Neural progenitor cell (in vitro differentiated cells): ENCODE measurements around the gene TVP23A. TPM values are rescaled to one million over a fixed set of nuclear protein-coding genes. Genes with fewer than 3 reads are reported as not detected.

Experiments used
- DNase-seq: peaks from one replicate; pipeline ENCODE4 v3.0.0-alpha.2; 2016; ENCODE audit warnings: low spot score
- H2AFZ ChIP-seq: fragments of 200-600 bp; sonication (generic); replicated peaks from 2 replicates; pipeline ENCODE4 v1.6.1; 2016; ENCODE audit warnings: antibody characterized with exemption
- H3F3A ChIP-seq: fragments of 200-600 bp; sonication (generic); 2 replicates; pipeline ENCODE4 v1.6.1; 2016; ENCODE audit warnings: antibody characterized with exemption, low read depth
- H3K27ac ChIP-seq: fragments of 200-600 bp; sonication (generic); 2 replicates; pipeline ENCODE4 v1.5.1; 2016; ENCODE audit warnings: mild to moderate bottlenecking
- H3K27me3 ChIP-seq: fragments of 200-600 bp; sonication (generic); 2 replicates; pipeline ENCODE4 v1.6.1; 2016; ENCODE audit warnings: mild to moderate bottlenecking, moderate library complexity
- H3K36me3 ChIP-seq: fragments of 200-600 bp; sonication (generic); 2 replicates; pipeline ENCODE4 v1.5.1; 2016
- H3K4me1 ChIP-seq: fragments of 200-600 bp; sonication (generic); 2 replicates; pipeline ENCODE4 v1.6.1; 2016; ENCODE audit warnings: mixed run types
- H3K4me2 ChIP-seq: fragments of 200-600 bp; sonication (generic); 2 replicates; pipeline ENCODE4 v1.6.1; 2016
- H3K4me3 ChIP-seq: fragments of 200-600 bp; sonication (generic); 2 replicates; pipeline ENCODE4 v1.5.1; 2016
- H3K79me2 ChIP-seq: fragments of 200-600 bp; sonication (generic); 2 replicates; pipeline ENCODE4 v1.6.1; 2016; ENCODE audit warnings: low read depth
- H3K9ac ChIP-seq: fragments of 200-600 bp; sonication (generic); 2 replicates; pipeline ENCODE4 v1.6.1; 2016
- H3K9me3 ChIP-seq: fragments of 200-600 bp; sonication (generic); 2 replicates; pipeline ENCODE4 v1.5.1; 2016; ENCODE audit warnings: low read depth
- H4K20me1 ChIP-seq: fragments of 200-600 bp; sonication (generic); 2 replicates; pipeline ENCODE4 v1.6.1; 2016; ENCODE audit warnings: low read depth
- H3K27ac Mint-ChIP-seq: 3 replicates; pipeline ENCODE4 v1.8.0; 2021; ENCODE audit warnings: mixed read lengths
- H3K27me3 Mint-ChIP-seq: 2 replicates; pipeline ENCODE4 v1.8.0; 2022; ENCODE audit warnings: low read depth, mild to moderate bottlenecking, inconsistent platforms, moderate library complexity, mixed read lengths; ENCODE audit not compliant: insufficient read depth
- H3K36me3 Mint-ChIP-seq: 3 replicates; pipeline ENCODE4 v1.8.0; 2021; ENCODE audit warnings: mixed read lengths
- H3K4me1 Mint-ChIP-seq: 3 replicates; pipeline ENCODE4 v1.8.0; 2021; ENCODE audit warnings: mixed read lengths
- H3K4me3 Mint-ChIP-seq: 3 replicates; pipeline ENCODE4 v1.8.0; 2021; ENCODE audit warnings: mild to moderate bottlenecking, moderate library complexity, mixed read lengths
- H3K9me3 Mint-ChIP-seq: 3 replicates; pipeline ENCODE4 v1.8.0; 2020; ENCODE audit warnings: mixed read lengths
- EZH2 ChIP-seq: fragments of 200-600 bp; sonication (generic); IDR thresholded peaks from 2 replicates; pipeline ENCODE4 v1.6.1; 2017; ENCODE audit warnings: antibody characterized with exemption, mild to moderate bottlenecking, moderate library complexity
- EZH2phosphoT487 ChIP-seq: fragments of 200-600 bp; sonication (generic); IDR thresholded peaks from 2 replicates; pipeline ENCODE4 v1.6.1; 2017; ENCODE audit warnings: antibody characterized with exemption
- total RNA-seq: library from RNA; depleted of rRNA; stranded (reverse); fragments of >200 nt; gene quantifications from 2 replicates; pipeline ENCODE4 v1.2.3, GENCODE V29; 2015; ENCODE audit warnings: low replicate concordance
- TF ChIP-seq, protein P1 (sequence below): fragments of 200-600 bp; sonication (generic); IDR thresholded peaks from 2 replicates; pipeline ENCODE4 v1.5.1; 2017; ENCODE audit warnings: antibody characterized with exemption, mild to moderate bottlenecking

TVP23A gene
- total RNA-seq, 1 donor from 2014 or later: 3.5 TPM

DNA sequence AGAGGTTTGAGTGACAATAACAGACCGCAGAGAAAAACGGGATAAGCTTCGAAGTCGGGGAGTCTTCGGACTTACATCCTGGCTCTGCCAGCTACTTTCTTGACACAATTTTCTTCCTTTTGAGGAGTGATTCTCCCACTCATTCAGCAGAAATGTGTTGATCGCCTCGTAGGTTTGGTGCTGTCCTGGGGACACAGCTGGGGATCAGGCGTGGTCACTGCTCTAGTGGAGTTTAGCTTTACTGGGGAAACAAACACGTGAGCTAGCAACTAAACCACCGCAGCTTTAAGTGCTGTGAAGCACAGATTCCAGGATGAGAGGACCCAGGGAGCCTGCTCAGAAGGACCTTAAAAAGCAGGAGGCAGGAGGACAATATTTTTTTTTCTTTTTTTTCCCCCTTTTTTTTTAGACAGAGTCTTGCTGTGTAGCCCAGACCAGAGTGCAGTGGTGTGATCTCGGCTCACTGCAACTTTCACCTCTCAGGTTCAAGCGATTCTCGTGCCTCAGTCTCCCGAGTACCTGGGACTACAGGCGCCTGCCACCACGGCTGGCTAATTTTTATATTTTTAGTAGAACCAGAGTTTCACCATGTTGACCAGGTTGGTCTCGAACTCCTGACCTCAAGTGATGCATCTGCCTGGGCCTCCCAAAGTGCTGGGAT, 74.1 kb downstream of the TVP23A start:
- peak overlapping the region; percentile 95 for H3K4me3 Mint-ChIP-seq

DNA sequence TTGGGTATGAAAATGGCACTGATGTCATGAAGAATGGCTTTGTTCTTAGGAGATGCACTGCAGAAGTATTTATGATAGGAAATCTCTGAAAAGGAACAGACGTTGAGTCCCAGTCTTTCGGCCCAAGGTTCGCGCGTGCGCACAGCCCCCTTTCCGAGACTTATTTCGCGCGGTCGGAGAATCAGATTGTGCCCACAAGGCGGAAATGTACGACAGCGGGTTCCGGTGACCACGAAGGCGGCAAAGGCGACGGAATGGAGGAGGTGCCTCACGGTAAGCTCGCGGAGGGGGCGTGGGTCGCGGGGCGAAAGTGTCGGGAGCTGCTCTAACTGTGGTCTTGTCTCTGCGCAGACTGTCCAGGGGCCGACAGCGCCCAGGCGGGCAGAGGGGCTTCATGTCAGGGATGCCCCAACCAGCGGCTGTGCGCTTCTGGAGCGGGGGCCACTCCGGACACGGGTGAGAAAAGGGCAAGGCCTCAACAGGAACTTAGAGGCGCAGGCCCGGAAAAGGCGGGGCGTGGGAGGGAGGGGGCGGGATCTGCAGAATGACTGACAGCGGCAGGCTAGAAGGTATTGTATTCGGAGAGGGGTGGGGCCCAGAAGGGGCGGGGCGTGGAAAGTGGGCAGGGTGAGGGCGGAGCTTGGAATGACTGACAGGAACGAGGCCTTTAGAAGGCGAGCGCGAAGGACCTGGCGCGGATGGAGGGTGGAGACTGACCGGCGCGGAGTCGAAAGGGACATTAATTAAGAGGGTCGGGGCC, 74.8 kb downstream of the TVP23A start, which contains the start of gene NUBP1:
NUBP1 (plus strand) TSS at position 233 of the 760 bp plus-strand sequence; CDS start at position 255, 22 bp downstream.
- peak within 1 kb of the TSS; percentile 95 for H3K4me3 Mint-ChIP-seq
- DNase-seq: peak; percentile 96
- no peaks in the 10 kb centered on the region for H3K9me3 ChIP-seq
- H3K27me3 ChIP-seq: no peaks in the 10 kb centered on the region
- H3K27me3 Mint-ChIP-seq: no peaks in the 10 kb centered on the region
- no peaks in the 10 kb centered on the region for H3K79me2 ChIP-seq
- peaks cover 12% of the 10 kb centered on the region for H3K4me1 Mint-ChIP-seq
- peak within 1 kb of the TSS; percentile 87 for H2AFZ ChIP-seq
- no peaks in the 10 kb centered on the region for H3K36me3 Mint-ChIP-seq
- H3K9ac ChIP-seq: no peak within 1 kb of the TSS
- peak within 1 kb of the TSS; percentile 31 for H3K27ac ChIP-seq
- H3F3A ChIP-seq: no peaks in the 10 kb centered on the region
- H3K36me3 ChIP-seq: no peaks in the 10 kb centered on the region
- H3K4me2 ChIP-seq: peak within 1 kb of the TSS; percentile 76
- H4K20me1 ChIP-seq: no peaks in the 10 kb centered on the region
- TF ChIP-seq EZH2phosphoT487 (no peak), EZH2 (no peak)
- TF ChIP-seq, protein P1, sequence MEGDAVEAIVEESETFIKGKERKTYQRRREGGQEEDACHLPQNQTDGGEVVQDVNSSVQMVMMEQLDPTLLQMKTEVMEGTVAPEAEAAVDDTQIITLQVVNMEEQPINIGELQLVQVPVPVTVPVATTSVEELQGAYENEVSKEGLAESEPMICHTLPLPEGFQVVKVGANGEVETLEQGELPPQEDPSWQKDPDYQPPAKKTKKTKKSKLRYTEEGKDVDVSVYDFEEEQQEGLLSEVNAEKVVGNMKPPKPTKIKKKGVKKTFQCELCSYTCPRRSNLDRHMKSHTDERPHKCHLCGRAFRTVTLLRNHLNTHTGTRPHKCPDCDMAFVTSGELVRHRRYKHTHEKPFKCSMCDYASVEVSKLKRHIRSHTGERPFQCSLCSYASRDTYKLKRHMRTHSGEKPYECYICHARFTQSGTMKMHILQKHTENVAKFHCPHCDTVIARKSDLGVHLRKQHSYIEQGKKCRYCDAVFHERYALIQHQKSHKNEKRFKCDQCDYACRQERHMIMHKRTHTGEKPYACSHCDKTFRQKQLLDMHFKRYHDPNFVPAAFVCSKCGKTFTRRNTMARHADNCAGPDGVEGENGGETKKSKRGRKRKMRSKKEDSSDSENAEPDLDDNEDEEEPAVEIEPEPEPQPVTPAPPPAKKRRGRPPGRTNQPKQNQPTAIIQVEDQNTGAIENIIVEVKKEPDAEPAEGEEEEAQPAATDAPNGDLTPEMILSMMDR: no peak
- H3K4me3 ChIP-seq: peak within 1 kb of the TSS; percentile 52
- peaks cover 9% of the 10 kb centered on the region for H3K4me1 ChIP-seq
- peak within 1 kb of the TSS; percentile 99 for H3K27ac Mint-ChIP-seq
- no peaks in the 10 kb centered on the region for H3K9me3 Mint-ChIP-seq

More for the DNA sequence above, 74.1 kb downstream of the TVP23A start:
- peak overlapping the region; percentile 86 for H3K27ac Mint-ChIP-seq
- H3K4me1 Mint-ChIP-seq: peaks cover 12% of the 10 kb centered on the region
- no peaks in the 10 kb centered on the region for H3K9me3 Mint-ChIP-seq
- peak overlapping the region; percentile 52 for H3K4me3 ChIP-seq
- H3K79me2 ChIP-seq: no peaks in the 10 kb centered on the region
- H3K27me3 Mint-ChIP-seq: no peaks in the 10 kb centered on the region
- no peak overlapping the region for H3K9ac ChIP-seq
- H3K27me3 ChIP-seq: no peaks in the 10 kb centered on the region
- H3K36me3 Mint-ChIP-seq: peaks cover under 1% of the 10 kb centered on the region
- H3K4me1 ChIP-seq: peaks cover 9% of the 10 kb centered on the region
- no peaks in the 10 kb centered on the region for H3K9me3 ChIP-seq
- H3K27ac ChIP-seq: no peak overlapping the region
- peak overlapping the region; percentile 35 for H2AFZ ChIP-seq
- peak overlapping the region; percentile 69 for H3K4me2 ChIP-seq
- no peak for DNase-seq
- H4K20me1 ChIP-seq: no peaks in the 10 kb centered on the region
- no peaks in the 10 kb centered on the region for H3F3A ChIP-seq
- TF ChIP-seq, protein P1: no peak
- TF ChIP-seq EZH2 (no peak), EZH2phosphoT487 (no peak)
- H3K36me3 ChIP-seq: no peaks in the 10 kb centered on the region

DNA sequence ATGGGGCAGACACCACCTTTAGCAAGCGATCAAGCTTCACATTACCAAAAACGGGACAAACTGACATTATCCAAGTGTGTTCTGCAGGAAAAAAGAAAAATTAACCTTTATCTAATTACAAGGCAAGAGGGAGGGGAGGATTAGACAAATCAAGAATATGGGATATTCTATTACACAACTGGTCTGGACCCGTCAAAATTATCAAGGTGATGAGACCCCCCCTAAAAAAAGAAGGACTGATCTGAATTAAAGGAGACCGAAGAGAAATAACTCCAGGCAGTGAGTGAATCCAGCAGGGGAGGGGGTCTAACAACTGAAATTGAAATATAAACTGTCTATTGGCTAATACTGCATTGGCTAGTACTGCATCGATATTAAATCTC, 75.4 kb downstream of the TVP23A start:
- H3K9me3 Mint-ChIP-seq: no peaks in the 10 kb centered on the region
- TF ChIP-seq EZH2 (no peak), EZH2phosphoT487 (no peak)
- TF ChIP-seq, protein P1: no peak
- no peak for DNase-seq
- no peaks in the 10 kb centered on the region for H4K20me1 ChIP-seq
- no peak overlapping the region for H3K9ac ChIP-seq
- H3K36me3 ChIP-seq: no peaks in the 10 kb centered on the region
- no peaks in the 10 kb centered on the region for H3K79me2 ChIP-seq
- no peaks in the 10 kb centered on the region for H3K9me3 ChIP-seq
- H3K27me3 Mint-ChIP-seq: no peaks in the 10 kb centered on the region
- H3K4me1 Mint-ChIP-seq: peaks cover 15% of the 10 kb centered on the region
- peak overlapping the region; percentile 95 for H3K4me3 Mint-ChIP-seq
- H3K4me2 ChIP-seq: peak overlapping the region; percentile 76
- peak overlapping the region; percentile 87 for H2AFZ ChIP-seq
- H3K27ac ChIP-seq: no peak overlapping the region
- no peaks in the 10 kb centered on the region for H3K27me3 ChIP-seq
- H3K4me1 ChIP-seq: peaks cover 9% of the 10 kb centered on the region
- H3K36me3 Mint-ChIP-seq: no peaks in the 10 kb centered on the region
- peak overlapping the region; percentile 52 for H3K4me3 ChIP-seq
- peak overlapping the region; percentile 99 for H3K27ac Mint-ChIP-seq
- no peaks in the 10 kb centered on the region for H3F3A ChIP-seq
